Measurements from ENCODE around the gene PBX3.

- TF ChIP-seq POLR2A (IDR thresholded peaks at IDR 0.05; ENCODE audit: low read depth, low read length) (no peak), POLR2AphosphoS5 (IDR thresholded peaks at IDR 0.05; ENCODE audit: low read depth, low read length) (no peak), TAF1 (IDR thresholded peaks at IDR 0.05; ENCODE audit: borderline replicate concordance, low read depth, low read length) (no peak)
Measured at GRCh38 chr9:125953314-125954019, 206.3 kb downstream of the PBX3 start.
